Gastrocnemius medialis (tissue), 4 donors: ENCODE data around the gene LPGAT1. TPM values are rescaled to one million over a fixed set of nuclear protein-coding genes. Genes with fewer than 3 reads are reported as not detected.

Source experiments
- ATAC-seq, 2 donors: fragments of 150-250 bp; one replicate each; pipeline ENCODE4 v1.9.1; 2016
- DNase-seq, 2 donors: peaks; one replicate each; pipeline ENCODE4 v3.0.0-alpha.2; 2019
- H3K27ac ChIP-seq, 4 donors: fragments of 200-600 bp; sonication (generic); 1 replicate in 1 of 4; 2 replicates in 3 of 4; pipeline ENCODE4 v1.5.1; 2016 to 2018; ENCODE audit warnings: mild to moderate bottlenecking in 2 of 4, moderate library complexity in 1 of 4
- H3K27me3 ChIP-seq, 3 donors: fragments of 200-600 bp; sonication (generic) in 2 of 3; 1 replicate in 1 of 3; 2 replicates in 2 of 3; pipeline versions ENCODE4 v1.5.1 to v1.6.0; 2016 to 2019; ENCODE audit warnings: mild to moderate bottlenecking in 1 of 3, moderate library complexity in 1 of 3
- H3K36me3 ChIP-seq, 2 donors: fragments of 200-600 bp; sonication (generic) in 1 of 2; one replicate each; pipeline ENCODE4 v1.5.1; 2017 to 2018
- H3K4me1 ChIP-seq, 2 donors: fragments of 200-600 bp; sonication (generic) in 1 of 2; one replicate each; pipeline ENCODE4 v1.5.1; 2016 to 2017; ENCODE audit warnings: mild to moderate bottlenecking in 2 of 2
- H3K4me3 ChIP-seq, 4 donors: fragments of 200-600 bp; sonication (generic) in 3 of 4; 1 replicate in 1 of 4; 2 replicates in 3 of 4; pipeline ENCODE4 v1.5.1; 2016 to 2019; ENCODE audit warnings: mild to moderate bottlenecking in 2 of 4
- H3K9me3 ChIP-seq, 3 donors: fragments of 200-600 bp; sonication (generic) in 2 of 3; 1 replicate in 1 of 3; 2 replicates in 2 of 3; pipeline ENCODE4 v1.5.1; 2016 to 2019
- POLR2A ChIP-seq, 2 donors: fragments of 450-650 bp; IDR thresholded peaks; one replicate each; pipeline ENCODE4 v1.6.1; 2017; ENCODE audit warnings: antibody characterized with exemption in 2 of 2, mild to moderate bottlenecking in 2 of 2, moderate library complexity in 2 of 2
- in situ Hi-C, 4 donors: fragments of 200-750 bp; cut with MboI; loops; one replicate each; pipeline versions ENCODE4 v1.15.0 to v1.8.0; 2017; ENCODE audit warnings: low sequenced_read_pairs in 4 of 4
- intact Hi-C: fragments of 100-400 bp; cut with DNase I; formaldehyde crosslinking; loops from one replicate; pipeline ENCODE4 v1.15.1; 2023; ENCODE audit warnings: low total_unique reads
- total RNA-seq, 4 donors: library from RNA; depleted of rRNA; stranded (reverse); fragments of >200 nt; gene quantifications; one replicate each; pipeline versions ENCODE4 v1.1.0 to v1.2.3, GENCODE V29; 2016
- TF ChIP-seq, protein P1 (sequence below), 5 experiments: fragments of 450-650 bp in 3 of 5; fragments of 200-600 bp in 2 of 5; sonication (generic) in 2 of 5; IDR thresholded peaks in 4 of 5; conservative IDR thresholded peaks in 1 of 5; 1 replicate in 4 of 5; 2 replicates in 1 of 5; pipeline ENCODE4 v1.5.1; 2016 to 2019; ENCODE audit warnings: antibody characterized with exemption in 5 of 5, mild to moderate bottlenecking in 3 of 5, moderate library complexity in 3 of 5

The LPGAT1 gene, protein sequence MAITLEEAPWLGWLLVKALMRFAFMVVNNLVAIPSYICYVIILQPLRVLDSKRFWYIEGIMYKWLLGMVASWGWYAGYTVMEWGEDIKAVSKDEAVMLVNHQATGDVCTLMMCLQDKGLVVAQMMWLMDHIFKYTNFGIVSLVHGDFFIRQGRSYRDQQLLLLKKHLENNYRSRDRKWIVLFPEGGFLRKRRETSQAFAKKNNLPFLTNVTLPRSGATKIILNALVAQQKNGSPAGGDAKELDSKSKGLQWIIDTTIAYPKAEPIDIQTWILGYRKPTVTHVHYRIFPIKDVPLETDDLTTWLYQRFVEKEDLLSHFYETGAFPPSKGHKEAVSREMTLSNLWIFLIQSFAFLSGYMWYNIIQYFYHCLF
- 10 to 100 TPM; 11.2 to 51.4 (median 21.5) TPM for total RNA-seq

DNA sequence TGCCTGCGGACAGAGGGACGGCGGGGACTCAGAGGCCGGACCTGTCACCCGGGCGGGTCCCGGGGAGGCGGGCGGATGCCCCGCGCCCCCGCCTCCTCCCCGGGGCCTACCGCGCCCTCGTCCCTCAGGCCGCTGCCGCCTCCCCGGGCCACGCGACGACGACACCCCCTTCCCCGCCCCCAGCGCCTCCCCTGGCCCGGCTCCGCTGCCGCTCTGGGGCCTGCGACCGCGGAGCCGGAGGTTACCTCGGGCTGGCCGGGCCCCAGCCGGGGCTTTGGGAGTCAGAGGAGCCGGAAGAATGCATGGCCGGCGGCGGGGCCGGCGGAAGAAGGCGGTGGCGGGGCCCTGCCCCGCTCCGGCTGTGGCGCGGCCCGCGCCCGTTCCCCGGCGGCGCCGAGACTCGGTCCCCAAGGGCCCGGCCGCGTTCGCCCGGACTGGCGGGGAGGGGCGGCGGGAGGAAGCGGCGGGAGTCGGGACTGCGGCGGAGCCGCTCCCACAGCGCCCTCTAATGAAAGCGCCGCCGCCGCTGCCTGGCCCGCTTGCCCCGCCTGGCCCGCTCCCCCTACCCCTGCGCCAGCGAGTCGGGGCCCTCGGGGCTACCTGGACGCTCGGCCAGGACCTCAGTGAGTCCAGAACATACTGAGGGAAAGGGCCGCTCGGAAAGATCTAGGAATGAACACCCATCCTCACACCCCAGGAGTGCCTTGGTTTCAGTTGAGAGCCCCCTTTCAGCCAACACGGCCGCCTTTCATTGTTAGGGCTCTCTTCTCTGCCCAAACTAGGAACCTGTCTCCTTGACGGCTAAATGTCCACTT lies at the start of gene LPGAT1:
Gene LPGAT1 (minus strand): TSS at position 436 of the 815 bp plus-strand sequence. CDS start 1,467 bp downstream, outside the sequence.
- peak; percentile 61 to 63 for DNase-seq
- Histone ChIP-seq H3K27ac (peak within 1 kb of the TSS; percentile 74 to 92 (median 88)), H3K4me1 (peaks cover 13 to 17% of the 10 kb centered on the region in 2 donors), H3K4me3 (peak within 1 kb of the TSS; percentile 62 to 85 (median 68)), H3K36me3 (no peaks in the 10 kb centered on the region), H3K27me3 (no peaks in the 10 kb centered on the region), H3K9me3 (no peaks in the 10 kb centered on the region)
- in situ Hi-C loops = loop anchor here in 2 of 4 donors (10.0 to 25.0 kb wide), 3 partner anchors 146 to 268 kb away; partner anchors contain the start of gene NEK2 (in 1 of the 2)
- peak; percentile 87 to 89 for ATAC-seq
- intact Hi-C loops = loop anchor here (1.0 to 10.0 kb wide), 3 partner anchors 132 to 454 kb away; partner anchors contain the start of gene PPP2R5A
- TF ChIP-seq POLR2A (IDR thresholded peaks at IDR 0.05) = peak; percentile 22 to 44
- TF ChIP-seq, protein P1, sequence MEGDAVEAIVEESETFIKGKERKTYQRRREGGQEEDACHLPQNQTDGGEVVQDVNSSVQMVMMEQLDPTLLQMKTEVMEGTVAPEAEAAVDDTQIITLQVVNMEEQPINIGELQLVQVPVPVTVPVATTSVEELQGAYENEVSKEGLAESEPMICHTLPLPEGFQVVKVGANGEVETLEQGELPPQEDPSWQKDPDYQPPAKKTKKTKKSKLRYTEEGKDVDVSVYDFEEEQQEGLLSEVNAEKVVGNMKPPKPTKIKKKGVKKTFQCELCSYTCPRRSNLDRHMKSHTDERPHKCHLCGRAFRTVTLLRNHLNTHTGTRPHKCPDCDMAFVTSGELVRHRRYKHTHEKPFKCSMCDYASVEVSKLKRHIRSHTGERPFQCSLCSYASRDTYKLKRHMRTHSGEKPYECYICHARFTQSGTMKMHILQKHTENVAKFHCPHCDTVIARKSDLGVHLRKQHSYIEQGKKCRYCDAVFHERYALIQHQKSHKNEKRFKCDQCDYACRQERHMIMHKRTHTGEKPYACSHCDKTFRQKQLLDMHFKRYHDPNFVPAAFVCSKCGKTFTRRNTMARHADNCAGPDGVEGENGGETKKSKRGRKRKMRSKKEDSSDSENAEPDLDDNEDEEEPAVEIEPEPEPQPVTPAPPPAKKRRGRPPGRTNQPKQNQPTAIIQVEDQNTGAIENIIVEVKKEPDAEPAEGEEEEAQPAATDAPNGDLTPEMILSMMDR (IDR thresholded peaks at IDR 0.05 in 4 of 5, conservative IDR thresholded peaks at IDR 0.05 in 1 of 5) = peak; percentile 51 to 87 (median 65)

DNA sequence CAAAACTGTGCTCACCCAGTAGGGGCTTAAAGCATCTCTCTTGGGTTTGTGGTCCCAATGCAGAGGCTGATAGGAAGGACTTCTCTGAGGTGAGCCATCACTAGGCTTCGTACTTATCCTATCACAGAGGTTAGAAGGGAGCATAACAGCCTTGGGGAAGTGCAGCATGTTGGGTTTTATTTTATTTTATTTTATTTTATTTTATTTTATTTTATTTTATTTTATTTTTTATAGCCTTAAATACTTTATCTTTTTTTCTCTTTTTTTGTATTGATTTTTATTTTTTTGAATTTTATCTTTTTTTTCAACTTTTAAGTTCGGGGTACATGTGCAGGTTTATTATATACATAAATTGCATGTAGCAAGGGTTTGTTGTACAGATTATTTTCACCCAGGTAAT lies 48.9 kb upstream of the LPGAT1 start:
- intact Hi-C loops = no loop called here
- DNase-seq (no peak), ATAC-seq (no peak)
- no peaks in the 10 kb centered on the region for H3K9me3 ChIP-seq
- H3K36me3 ChIP-seq = no peaks in the 10 kb centered on the region
- in situ Hi-C loops = no loop called here
- H3K4me1 ChIP-seq = no peaks in the 10 kb centered on the region
- no peaks in the 10 kb centered on the region for H3K27me3 ChIP-seq
- TF ChIP-seq POLR2A (IDR thresholded peaks at IDR 0.05) = no peak
- TF ChIP-seq, protein P1 (IDR thresholded peaks at IDR 0.05 in 4 of 5, conservative IDR thresholded peaks at IDR 0.05 in 1 of 5) = no peak
- no peak overlapping the region for H3K27ac ChIP-seq
- no peak overlapping the region for H3K4me3 ChIP-seq

DNA sequence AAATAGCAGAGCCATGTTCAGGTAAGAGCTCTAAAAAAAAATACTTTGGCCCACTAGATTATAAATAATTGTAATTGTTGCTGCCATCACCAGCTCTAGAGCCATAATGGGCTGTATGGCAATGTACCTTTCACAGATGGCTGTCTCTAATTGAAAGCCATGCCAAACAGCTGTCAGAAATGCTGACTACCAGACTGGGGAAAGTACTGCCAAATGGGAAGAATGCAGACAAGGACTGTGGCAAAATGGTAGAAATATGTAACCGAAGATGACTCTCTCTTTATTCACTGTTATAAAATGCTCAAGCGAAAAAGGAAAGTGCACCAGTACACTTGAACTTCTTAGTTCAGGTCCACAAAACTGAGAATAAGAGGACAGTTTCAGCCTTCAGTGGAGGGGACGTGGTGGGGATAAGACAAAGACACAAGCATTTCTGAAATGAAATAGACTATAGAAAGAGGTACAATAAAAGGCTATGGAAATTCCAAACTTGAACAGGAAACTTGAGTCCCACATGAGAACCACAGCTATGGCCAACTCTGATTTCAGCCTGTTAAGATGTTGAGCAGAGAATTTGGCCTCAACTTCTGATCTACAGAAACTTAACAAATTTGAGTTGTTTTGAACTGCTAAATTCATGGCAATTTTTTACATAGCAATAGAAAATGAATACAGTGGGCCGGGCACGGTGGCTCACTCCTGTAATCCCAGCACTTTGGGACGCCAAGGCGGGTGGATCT lies 46.5 kb upstream of the LPGAT1 start:
- Histone ChIP-seq H3K36me3 (no peaks in the 10 kb centered on the region), H3K27ac (no peak overlapping the region), H3K9me3 (no peaks in the 10 kb centered on the region), H3K27me3 (no peaks in the 10 kb centered on the region), H3K4me3 (no peak overlapping the region), H3K4me1 (no peaks in the 10 kb centered on the region)
- in situ Hi-C loops (no loop called here), intact Hi-C loops (no loop called here)
- ATAC-seq (peak in 1 of 2 donors; percentile 24), DNase-seq (no peak)
- TF ChIP-seq POLR2A (IDR thresholded peaks at IDR 0.05) = no peak
- TF ChIP-seq, protein P1 (IDR thresholded peaks at IDR 0.05 in 4 of 5, conservative IDR thresholded peaks at IDR 0.05 in 1 of 5) = no peak

DNA sequence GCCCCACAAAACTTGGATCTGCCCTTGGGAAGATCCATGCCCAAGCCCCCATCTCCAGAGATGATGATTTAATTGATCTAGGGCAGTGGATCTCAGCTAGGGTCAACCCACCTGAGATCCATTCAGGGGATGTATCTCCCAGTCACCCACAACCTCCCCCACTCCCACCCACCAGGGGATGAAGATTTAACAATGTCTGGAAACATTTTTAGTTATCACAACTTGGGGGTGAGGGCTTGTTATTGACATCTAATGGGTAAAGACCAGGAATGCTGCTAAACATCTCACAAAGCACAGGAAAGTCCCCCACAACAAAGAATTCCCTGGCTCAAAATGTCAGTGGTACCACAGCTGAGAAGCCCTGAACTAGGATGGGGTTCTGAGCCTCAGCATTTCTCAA lies 45.0 kb upstream of the LPGAT1 start:
- no peak for TF ChIP-seq POLR2A (IDR thresholded peaks at IDR 0.05)
- H3K36me3 ChIP-seq = no peaks in the 10 kb centered on the region
- intact Hi-C loops = no loop called here
- H3K27ac ChIP-seq = no peak overlapping the region
- in situ Hi-C loops = no loop called here
- no peaks in the 10 kb centered on the region for H3K4me1 ChIP-seq
- H3K27me3 ChIP-seq = no peaks in the 10 kb centered on the region
- no peaks in the 10 kb centered on the region for H3K9me3 ChIP-seq
- DNase-seq (no peak), ATAC-seq (no peak)
- no peak overlapping the region for H3K4me3 ChIP-seq
